Mucosa of stomach (tissue), 1 donor: ENCODE measurements around the gene NRSN2.
"Not testable (repeated sequence)": the region's sequence is repeated elsewhere in the genome, so short reads cannot be mapped to it uniquely, and the experiment has no call there.

Experiments used
- H3K27me3 ChIP-seq: one replicate; pipeline ENCODE4 v1.7.0; 2013; ENCODE audit warnings: mild to moderate bottlenecking, low read length; ENCODE audit not compliant: control insufficient read depth, insufficient read depth
- H3K36me3 ChIP-seq: one replicate; pipeline ENCODE4 v1.7.0; 2013; ENCODE audit warnings: low read length; ENCODE audit not compliant: control insufficient read depth, insufficient read depth
- H3K4me1 ChIP-seq: one replicate; pipeline ENCODE4 v1.7.0; 2013; ENCODE audit warnings: mild to moderate bottlenecking, low read length; ENCODE audit not compliant: control insufficient read depth, insufficient read depth
- H3K4me3 ChIP-seq: one replicate; pipeline ENCODE4 v1.7.0; 2013; ENCODE audit warnings: low read length
- H3K9ac ChIP-seq: one replicate; pipeline ENCODE4 v1.7.0; 2013; ENCODE audit warnings: mild to moderate bottlenecking, low read length, moderate library complexity
- H3K9me3 ChIP-seq: one replicate; pipeline ENCODE4 v1.7.0; 2013; ENCODE audit warnings: mild to moderate bottlenecking, low read length, moderate library complexity; ENCODE audit not compliant: control insufficient read depth
- donor health status: Pancreatic carcinoma.

NRSN2 gene

DNA sequence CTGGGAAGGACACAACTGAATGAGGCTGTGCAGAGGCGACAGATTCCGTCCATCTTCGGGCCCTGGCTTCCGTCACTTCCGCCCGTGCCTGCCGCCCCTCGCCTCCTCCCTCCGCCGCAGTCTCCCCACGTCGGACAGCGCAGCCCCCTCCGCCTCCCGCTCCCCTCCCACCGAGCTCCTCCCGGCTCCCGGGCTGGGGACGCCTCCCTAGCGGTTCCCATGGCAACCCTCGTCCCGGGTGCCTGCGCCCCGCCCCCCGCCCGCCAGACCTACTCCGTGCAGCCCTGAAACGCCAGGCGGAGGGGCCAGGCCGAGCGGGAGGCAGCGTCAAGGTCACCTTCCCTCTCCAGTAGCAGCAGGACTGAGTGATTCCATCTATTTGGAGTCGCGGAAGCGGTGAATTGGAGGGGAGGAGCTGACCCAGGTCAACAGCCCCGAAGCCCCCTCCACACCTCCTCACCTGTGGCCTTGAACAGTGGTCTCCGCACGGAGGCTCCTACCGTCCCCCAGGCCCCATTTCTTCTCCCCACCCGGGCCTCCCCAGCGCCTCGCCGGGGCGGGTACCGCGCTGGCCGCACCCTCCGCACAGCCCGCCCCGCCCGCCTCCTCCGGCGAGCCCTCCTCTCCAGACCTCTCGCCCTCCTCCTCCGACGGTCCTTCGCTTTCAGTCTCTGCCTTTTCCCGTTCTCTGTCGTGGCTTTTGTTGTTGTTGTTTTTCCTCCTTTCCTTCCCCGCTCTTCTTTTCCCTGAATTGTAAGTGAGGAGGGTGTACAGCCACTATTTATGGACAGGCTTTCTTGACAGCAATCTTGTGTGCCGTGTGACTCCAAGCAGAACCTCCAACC lies 951 bp downstream of the NRSN2 start:
- Histone ChIP-seq H3K9me3 (no peaks in the 10 kb centered on the region), H3K9ac (peak overlapping the region; percentile 53), H3K4me1 (peaks cover 17% of the 10 kb centered on the region), H3K4me3 (peak overlapping the region; percentile 74), H3K27me3 (no peaks in the 10 kb centered on the region), H3K36me3 (no peaks in the 10 kb centered on the region)

DNA sequence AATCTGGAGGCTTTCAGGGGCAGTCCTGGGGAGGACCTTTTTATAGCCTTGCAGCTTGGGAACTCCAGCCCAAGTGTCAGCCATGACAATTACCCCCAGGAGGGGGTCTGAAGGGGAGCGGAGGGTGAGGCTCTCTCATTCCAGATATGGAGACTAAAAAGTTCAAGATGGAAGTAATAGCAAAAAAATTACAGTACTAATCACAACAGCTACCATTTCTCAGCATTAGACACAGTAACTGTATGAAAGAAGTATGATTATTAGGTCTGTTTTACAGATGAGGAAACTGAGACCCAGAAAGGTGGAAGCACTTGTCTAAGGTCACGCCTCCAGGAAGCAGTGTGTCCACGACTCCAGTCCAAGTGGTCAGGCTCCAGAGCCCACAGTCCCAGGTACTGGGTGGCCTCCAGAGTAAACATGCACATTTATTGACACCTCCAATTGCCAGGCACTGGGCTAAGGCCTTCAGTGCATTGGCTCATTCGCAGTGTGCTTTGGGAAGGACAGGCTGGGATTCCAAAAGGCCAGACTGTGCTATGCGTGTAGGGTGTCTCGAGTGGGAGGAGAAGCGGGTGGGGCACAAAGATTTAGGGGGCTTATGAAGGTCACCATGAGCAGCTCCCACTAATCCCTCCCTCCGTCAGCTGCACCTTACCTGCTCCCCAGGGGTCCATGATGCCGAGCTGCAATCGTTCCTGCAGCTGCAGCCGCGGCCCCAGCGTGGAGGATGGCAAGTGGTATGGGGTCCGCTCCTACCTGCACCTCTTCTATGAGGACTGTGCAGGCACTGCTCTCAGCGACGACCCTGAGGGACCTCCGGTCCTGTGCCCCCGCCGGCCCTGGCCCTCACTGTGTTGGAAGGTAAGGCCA lies 2.3 kb downstream of the NRSN2 start:
- H3K4me1 ChIP-seq: peaks cover 17% of the 10 kb centered on the region
- no peaks in the 10 kb centered on the region for H3K27me3 ChIP-seq
- H3K9me3 ChIP-seq: no peaks in the 10 kb centered on the region
- H3K9ac ChIP-seq: no peak overlapping the region
- no peaks in the 10 kb centered on the region for H3K36me3 ChIP-seq
- no peak overlapping the region for H3K4me3 ChIP-seq

GRCh38 chr20:353166-353565 lies 6.3 kb downstream of the NRSN2 start:
- Histone ChIP-seq H3K4me3 (no peak overlapping the region), H3K9ac (no peak overlapping the region), H3K4me1 (peaks cover 9% of the 10 kb centered on the region), H3K36me3 (no peaks in the 10 kb centered on the region), H3K27me3 (no peaks in the 10 kb centered on the region), H3K9me3 (no peaks in the 10 kb centered on the region)

DNA sequence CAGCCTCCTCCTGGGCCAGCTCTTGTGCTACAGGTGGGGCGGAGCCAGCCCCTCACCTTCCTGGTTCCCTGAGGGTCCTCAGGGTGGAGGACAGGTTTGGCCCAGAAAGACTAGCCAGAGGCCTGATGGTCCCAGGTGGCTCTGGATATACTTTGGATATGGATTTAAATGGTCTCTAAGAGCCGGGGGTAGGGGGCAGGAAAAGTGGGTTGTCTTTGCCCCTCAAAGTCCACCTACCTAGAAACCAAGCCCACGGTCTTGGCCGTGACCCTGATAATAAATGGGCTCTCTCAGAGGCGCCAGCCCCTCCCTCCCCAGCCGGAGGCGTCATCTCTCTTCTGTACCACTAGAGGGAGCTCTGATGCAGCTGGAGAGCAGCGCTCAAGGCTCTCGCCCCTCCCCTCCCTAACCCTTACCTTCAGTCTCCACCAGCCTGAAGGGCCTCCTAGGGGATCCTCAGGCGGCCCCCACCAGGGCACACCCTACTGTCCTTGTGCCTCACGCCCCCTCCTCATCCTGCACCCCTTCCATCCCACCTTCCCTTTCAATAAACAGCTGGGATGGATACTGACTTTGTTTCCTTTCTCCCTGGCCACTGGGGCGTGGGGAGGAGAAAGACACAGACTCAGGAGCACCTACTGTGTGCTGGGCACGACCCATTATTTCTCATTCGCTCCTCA lies 7.5 kb downstream of the NRSN2 start:
- no peaks in the 10 kb centered on the region for H3K36me3 ChIP-seq
- no peaks in the 10 kb centered on the region for H3K27me3 ChIP-seq
- peaks cover 3% of the 10 kb centered on the region for H3K4me1 ChIP-seq
- H3K9me3 ChIP-seq: no peaks in the 10 kb centered on the region
- H3K9ac ChIP-seq: no peak overlapping the region
- no peak overlapping the region for H3K4me3 ChIP-seq

GRCh38 chr20:356154-356553 lies 9.2 kb downstream of the NRSN2 start:
- not testable (repeated sequence) for H3K4me1 ChIP-seq, H3K27me3 ChIP-seq, H3K9me3 ChIP-seq, H3K36me3 ChIP-seq, H3K9ac ChIP-seq, H3K4me3 ChIP-seq

DNA sequence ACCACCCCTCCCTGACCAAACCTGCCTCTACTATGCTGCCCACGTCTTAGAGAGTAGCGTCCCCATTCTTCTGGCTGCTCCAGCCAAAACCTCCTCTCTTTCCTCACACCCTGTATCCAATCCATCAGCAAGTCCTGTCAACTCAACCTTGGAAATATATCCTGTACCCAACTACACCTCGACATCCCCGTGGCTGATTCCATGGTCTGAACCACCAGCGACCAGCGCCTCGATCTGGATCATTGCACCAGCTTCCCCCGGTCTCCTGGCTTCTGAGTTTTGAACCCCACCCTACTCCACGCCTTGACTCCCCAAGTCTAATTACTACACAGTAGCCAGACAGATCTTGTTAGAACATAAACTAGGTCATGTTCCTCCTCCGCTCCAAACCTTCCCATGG lies 9.8 kb downstream of the NRSN2 start:
- H3K4me3 ChIP-seq: no peak overlapping the region
- no peak overlapping the region for H3K9ac ChIP-seq
- H3K4me1 ChIP-seq: peaks cover 3% of the 10 kb centered on the region
- H3K36me3 ChIP-seq: no peaks in the 10 kb centered on the region
- no peaks in the 10 kb centered on the region for H3K27me3 ChIP-seq
- no peaks in the 10 kb centered on the region for H3K9me3 ChIP-seq

- Histone ChIP-seq H3K9me3 (no peaks in the 10 kb centered on the region), H3K4me3 (no peak overlapping the region), H3K27me3 (no peaks in the 10 kb centered on the region), H3K4me1 (peaks cover 3% of the 10 kb centered on the region), H3K36me3 (no peaks in the 10 kb centered on the region), H3K9ac (no peak overlapping the region)
Measured at GRCh38 chr20:358891-359555, 12.1 kb downstream of the NRSN2 start.

- Histone ChIP-seq H3K4me1 (no peaks in the 10 kb centered on the region), H3K4me3 (no peak overlapping the region), H3K27me3 (no peaks in the 10 kb centered on the region), H3K36me3 (no peaks in the 10 kb centered on the region), H3K9ac (no peak overlapping the region), H3K9me3 (no peaks in the 10 kb centered on the region)
Measured at GRCh38 chr20:361561-361960, 14.7 kb downstream of the NRSN2 start.

- no peaks in the 10 kb centered on the region for H3K4me1 ChIP-seq
- H3K27me3 ChIP-seq: no peaks in the 10 kb centered on the region
- no peaks in the 10 kb centered on the region for H3K36me3 ChIP-seq
- H3K9ac ChIP-seq: no peak overlapping the region
- H3K4me3 ChIP-seq: no peak overlapping the region
- no peaks in the 10 kb centered on the region for H3K9me3 ChIP-seq
Measured at GRCh38 chr20:362271-363254, 15.7 kb downstream of the NRSN2 start.

- H3K9me3 ChIP-seq: no peaks in the 10 kb centered on the region
- H3K4me3 ChIP-seq: no peak overlapping the region
- H3K27me3 ChIP-seq: no peaks in the 10 kb centered on the region
- no peak overlapping the region for H3K9ac ChIP-seq
- H3K36me3 ChIP-seq: no peaks in the 10 kb centered on the region
- H3K4me1 ChIP-seq: no peaks in the 10 kb centered on the region
Measured at GRCh38 chr20:363319-364078, 16.6 kb downstream of the NRSN2 start.
